GM21360 (cell line): ENCODE measurements around the gene PIAS3.
"Not testable (repeated sequence)": the region's sequence is repeated elsewhere in the genome, so short reads cannot be mapped to it uniquely, and the experiment has no call there.

Source experiments
- ATAC-seq: cut with Tn5 transposase; IDR thresholded peaks from one replicate; pipeline ENCODE4 v1.9.1; 2021; ENCODE audit warnings: mild to moderate bottlenecking, moderate library complexity; ENCODE audit not compliant: unreplicated experiment

PIAS3 gene

GRCh38 chr1:145877923-145878486, 19.1 kb upstream of the PIAS3 start:
- ATAC-seq = no peak

- no peak for ATAC-seq
Measured at GRCh38 chr1:145874646-145875045, 15.8 kb upstream of the PIAS3 start.

GRCh38 chr1:145871994-145872924, 13.4 kb upstream of the PIAS3 start:
- ATAC-seq = no peak

- ATAC-seq = no peak
Measured at GRCh38 chr1:145868232-145868631, 9.4 kb upstream of the PIAS3 start.

GRCh38 chr1:145863282-145864018, 4.6 kb upstream of the PIAS3 start:
- no peak for ATAC-seq

- ATAC-seq = peak; percentile 67
Measured at GRCh38 chr1:145859491-145860023, 676 bp upstream of the PIAS3 start.

- no peak for ATAC-seq
Measured at GRCh38 chr1:145858238-145858900, 512 bp downstream of the PIAS3 start.

GRCh38 chr1:145857170-145857569, 1.7 kb downstream of the PIAS3 start:
- no peak for ATAC-seq

- no peak for ATAC-seq
Measured at GRCh38 chr1:145855426-145855948, 3.4 kb downstream of the PIAS3 start.

- no peak for ATAC-seq
Measured at GRCh38 chr1:145849356-145850160, 9.3 kb downstream of the PIAS3 start.

- ATAC-seq = no peak
Measured at GRCh38 chr1:145847827-145848226, 11.1 kb downstream of the PIAS3 start.

- ATAC-seq = no peak
Measured at GRCh38 chr1:145846201-145846612, 12.7 kb downstream of the PIAS3 start.

- ATAC-seq = peak; percentile 49
Measured at GRCh38 chr1:145845514-145846161, 13.2 kb downstream of the PIAS3 start, which contains the start of gene NUDT17. Gene NUDT17, plus strand, starts transcription at chr1:145845630. Its CDS starts 11 bp downstream, at chr1:145845641.

GRCh38 chr1:145845144-145845513, 13.8 kb downstream of the PIAS3 start:
- peak; percentile 72 for ATAC-seq

GRCh38 chr1:145843031-145843430, 15.8 kb downstream of the PIAS3 start:
- no peak for ATAC-seq

GRCh38 chr1:145837656-145838055, 21.2 kb downstream of the PIAS3 start:
- ATAC-seq = no peak

- not testable (repeated sequence) for ATAC-seq
Measured at GRCh38 chr1:145830810-145831209, 28.1 kb downstream of the PIAS3 start.

- ATAC-seq = no peak
Measured at GRCh38 chr1:145828367-145829026, 30.4 kb downstream of the PIAS3 start.

GRCh38 chr1:145827966-145828365, 30.9 kb downstream of the PIAS3 start:
- no peak for ATAC-seq
